ENCODE data around the gene LRRK1.

GRCh38 chr15:101116681-101116976 lies 197.5 kb downstream of the LRRK1 start:
- TF ChIP-seq TAF1 (IDR thresholded peaks at IDR 0.05; ENCODE audit: borderline replicate concordance, low read depth, low read length) (no peak), POLR2A (IDR thresholded peaks at IDR 0.05; ENCODE audit: low read depth, low read length) (no peak), POLR2AphosphoS5 (IDR thresholded peaks at IDR 0.05; ENCODE audit: low read depth, low read length) (no peak)
